HG03521 (cell line): Measurements from ENCODE around the gene SIK3.

Source experiments
- ATAC-seq: cut with Tn5 transposase; IDR thresholded peaks from one replicate; pipeline ENCODE4 v1.9.1; 2021; ENCODE audit warnings: mild to moderate bottlenecking, moderate library complexity; ENCODE audit not compliant: unreplicated experiment

SIK3 gene

GRCh38 chr11:116871248-116871647, 227.0 kb downstream of the SIK3 start:
- no peak for ATAC-seq

- ATAC-seq: no peak
These were observed 228.2 kb downstream of the SIK3 start for GRCh38 chr11:116870054-116870453.

GRCh38 chr11:116869610-116870009, 228.6 kb downstream of the SIK3 start:
- ATAC-seq: no peak

- no peak for ATAC-seq
These were observed 230.2 kb downstream of the SIK3 start for GRCh38 chr11:116868066-116868465.

- ATAC-seq: no peak
These were observed 230.6 kb downstream of the SIK3 start for GRCh38 chr11:116867619-116868018.

- no peak for ATAC-seq
These were observed 231.3 kb downstream of the SIK3 start for GRCh38 chr11:116866804-116867455.

GRCh38 chr11:116865696-116866095, 232.5 kb downstream of the SIK3 start:
- ATAC-seq: no peak

- ATAC-seq: no peak
These were observed 233.7 kb downstream of the SIK3 start for GRCh38 chr11:116864531-116864930.

- no peak for ATAC-seq
These were observed 235.3 kb downstream of the SIK3 start for GRCh38 chr11:116862951-116863350.

- no peak for ATAC-seq
These were observed 236.0 kb downstream of the SIK3 start for GRCh38 chr11:116862185-116862584.

- no peak for ATAC-seq
These were observed 236.7 kb downstream of the SIK3 start for GRCh38 chr11:116861539-116861938.

- ATAC-seq: no peak
These were observed 237.9 kb downstream of the SIK3 start for GRCh38 chr11:116860303-116860702.

- no peak for ATAC-seq
These were observed 239.1 kb downstream of the SIK3 start for GRCh38 chr11:116859175-116859574.

GRCh38 chr11:116857936-116858335, 240.3 kb downstream of the SIK3 start:
- ATAC-seq: no peak

GRCh38 chr11:116857316-116857715, 240.9 kb downstream of the SIK3 start:
- no peak for ATAC-seq

- ATAC-seq: no peak
These were observed 241.8 kb downstream of the SIK3 start for GRCh38 chr11:116856423-116856822.

GRCh38 chr11:116855413-116855812, 242.8 kb downstream of the SIK3 start:
- ATAC-seq: no peak

- ATAC-seq: peak; percentile 96
These were observed 244.7 kb downstream of the SIK3 start for GRCh38 chr11:116853461-116854073.

GRCh38 chr11:116852261-116853031, 245.8 kb downstream of the SIK3 start:
- no peak for ATAC-seq

- ATAC-seq: no peak
These were observed 246.6 kb downstream of the SIK3 start for GRCh38 chr11:116851626-116852025.

GRCh38 chr11:116849486-116849885, 248.7 kb downstream of the SIK3 start:
- no peak for ATAC-seq

GRCh38 chr11:116849060-116849459, 249.2 kb downstream of the SIK3 start:
- no peak for ATAC-seq
